Glutamatergic neuron (in vitro differentiated cells): ENCODE measurements around the gene MPO. TPM values are rescaled to one million over a fixed set of nuclear protein-coding genes. Genes with fewer than 3 reads are reported as not detected.

Source experiments
- DNase-seq: peaks from one replicate; pipeline ENCODE4 v3.0.0; 2022
- H3K27ac Mint-ChIP-seq: one replicate; pipeline ENCODE4 v1.8.0; 2020; ENCODE audit warnings: mild to moderate bottlenecking, mixed read lengths, inconsistent platforms; ENCODE audit not compliant: unreplicated experiment
- H3K27me3 Mint-ChIP-seq: one replicate; pipeline ENCODE4 v1.8.0; 2020; ENCODE audit warnings: mild to moderate bottlenecking, moderate library complexity, mixed read lengths, inconsistent platforms; ENCODE audit not compliant: unreplicated experiment
- H3K36me3 Mint-ChIP-seq: one replicate; pipeline ENCODE4 v1.8.0; 2020; ENCODE audit warnings: mild to moderate bottlenecking, mixed read lengths, inconsistent platforms; ENCODE audit not compliant: unreplicated experiment
- H3K4me1 Mint-ChIP-seq: one replicate; pipeline ENCODE4 v1.8.0; 2020; ENCODE audit warnings: mild to moderate bottlenecking, low read depth, mixed read lengths, inconsistent platforms; ENCODE audit not compliant: unreplicated experiment
- H3K4me3 Mint-ChIP-seq: one replicate; pipeline ENCODE4 v1.8.0; 2020; ENCODE audit warnings: mild to moderate bottlenecking, mixed read lengths, inconsistent platforms; ENCODE audit not compliant: unreplicated experiment
- H3K9me3 Mint-ChIP-seq: one replicate; pipeline ENCODE4 v1.8.0; 2020; ENCODE audit warnings: mild to moderate bottlenecking, moderate library complexity, mixed read lengths, inconsistent platforms; ENCODE audit not compliant: unreplicated experiment
- total RNA-seq: library from RNA; stranded (reverse); fragmentation: NEBNext Ultra II Directional; extraction: Animal tissue kit (Norgen Biotek cat#: 25700); gene quantifications from one replicate; pipeline ENCODE4 v1.2.1, GENCODE V29; 2021; ENCODE audit not compliant: unreplicated experiment
- TF ChIP-seq, protein P1 (sequence below): fragments of 200-600 bp; sonication (generic); IDR thresholded peaks from one replicate; pipeline ENCODE4 v1.5.0; 2021; ENCODE audit not compliant: partially characterized antibody, unreplicated experiment

Gene MPO
- total RNA-seq, 1 donor from 2014 or later: not detected

DNA sequence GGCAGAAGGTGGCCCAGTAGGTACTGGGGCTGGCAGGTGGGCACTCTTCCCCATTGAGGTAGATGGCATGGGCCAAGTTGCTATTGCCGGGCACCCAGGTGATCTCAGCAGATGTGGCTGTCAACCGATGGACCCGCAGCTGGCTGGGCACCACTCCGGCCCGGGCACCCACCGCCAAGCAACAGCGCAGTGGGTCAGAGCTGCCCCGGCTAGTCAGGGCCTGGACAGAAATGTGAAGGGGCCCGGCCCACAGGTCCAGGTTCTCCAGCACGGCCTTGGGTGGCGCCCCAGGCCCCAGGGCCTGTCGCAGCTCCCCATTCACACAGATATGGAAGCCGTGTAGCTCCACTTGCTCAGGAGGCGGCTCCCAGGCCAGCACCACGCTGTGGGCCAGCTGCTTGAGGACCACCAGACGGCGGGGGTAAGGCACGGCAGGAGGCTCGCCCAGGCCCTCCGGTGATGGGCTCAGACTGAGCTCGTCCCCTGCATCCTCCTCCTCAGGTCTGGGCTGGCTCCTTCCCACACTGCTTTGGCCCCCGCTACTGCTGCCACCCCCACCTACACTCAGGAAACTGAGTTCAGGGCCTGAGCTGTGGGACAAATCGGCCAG is 31.4 kb upstream of the MPO start:
- H3K36me3 Mint-ChIP-seq: peaks cover 3% of the 10 kb centered on the region
- H3K4me3 Mint-ChIP-seq: no peak overlapping the region
- DNase-seq: peak; percentile 15
- TF ChIP-seq, protein P1, sequence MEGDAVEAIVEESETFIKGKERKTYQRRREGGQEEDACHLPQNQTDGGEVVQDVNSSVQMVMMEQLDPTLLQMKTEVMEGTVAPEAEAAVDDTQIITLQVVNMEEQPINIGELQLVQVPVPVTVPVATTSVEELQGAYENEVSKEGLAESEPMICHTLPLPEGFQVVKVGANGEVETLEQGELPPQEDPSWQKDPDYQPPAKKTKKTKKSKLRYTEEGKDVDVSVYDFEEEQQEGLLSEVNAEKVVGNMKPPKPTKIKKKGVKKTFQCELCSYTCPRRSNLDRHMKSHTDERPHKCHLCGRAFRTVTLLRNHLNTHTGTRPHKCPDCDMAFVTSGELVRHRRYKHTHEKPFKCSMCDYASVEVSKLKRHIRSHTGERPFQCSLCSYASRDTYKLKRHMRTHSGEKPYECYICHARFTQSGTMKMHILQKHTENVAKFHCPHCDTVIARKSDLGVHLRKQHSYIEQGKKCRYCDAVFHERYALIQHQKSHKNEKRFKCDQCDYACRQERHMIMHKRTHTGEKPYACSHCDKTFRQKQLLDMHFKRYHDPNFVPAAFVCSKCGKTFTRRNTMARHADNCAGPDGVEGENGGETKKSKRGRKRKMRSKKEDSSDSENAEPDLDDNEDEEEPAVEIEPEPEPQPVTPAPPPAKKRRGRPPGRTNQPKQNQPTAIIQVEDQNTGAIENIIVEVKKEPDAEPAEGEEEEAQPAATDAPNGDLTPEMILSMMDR: no peak
- H3K27ac Mint-ChIP-seq: no peak overlapping the region
- peaks cover 11% of the 10 kb centered on the region for H3K4me1 Mint-ChIP-seq
- no peaks in the 10 kb centered on the region for H3K9me3 Mint-ChIP-seq
- peaks cover 4% of the 10 kb centered on the region for H3K27me3 Mint-ChIP-seq

DNA sequence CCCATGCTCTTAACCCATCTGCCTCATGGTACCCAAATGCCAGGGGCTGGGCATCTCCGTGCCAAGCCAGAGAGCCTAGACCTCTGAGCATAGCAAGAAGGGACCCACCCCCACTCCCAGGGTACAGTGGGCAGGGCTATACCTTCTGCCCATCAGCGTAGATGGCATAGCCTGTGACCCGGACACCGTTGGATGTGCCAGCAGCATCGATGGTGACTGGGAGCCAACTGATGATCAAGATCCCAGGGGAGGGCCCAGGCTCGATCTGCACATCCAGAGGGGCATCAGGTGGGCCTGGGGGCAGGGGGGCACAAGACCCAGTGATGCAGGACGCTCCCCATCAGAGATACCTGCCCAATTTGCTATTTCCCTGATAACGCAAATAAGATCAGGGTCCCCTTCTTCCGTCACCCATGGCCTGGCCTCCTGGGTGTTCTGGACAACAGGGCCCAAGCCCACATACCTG is 30.7 kb upstream of the MPO start:
- TF ChIP-seq, protein P1: no peak
- H3K4me1 Mint-ChIP-seq: peaks cover 11% of the 10 kb centered on the region
- H3K27me3 Mint-ChIP-seq: peaks cover 4% of the 10 kb centered on the region
- no peaks in the 10 kb centered on the region for H3K9me3 Mint-ChIP-seq
- peaks cover 4% of the 10 kb centered on the region for H3K36me3 Mint-ChIP-seq
- peak; percentile 8 for DNase-seq
- no peak overlapping the region for H3K27ac Mint-ChIP-seq
- no peak overlapping the region for H3K4me3 Mint-ChIP-seq

DNA sequence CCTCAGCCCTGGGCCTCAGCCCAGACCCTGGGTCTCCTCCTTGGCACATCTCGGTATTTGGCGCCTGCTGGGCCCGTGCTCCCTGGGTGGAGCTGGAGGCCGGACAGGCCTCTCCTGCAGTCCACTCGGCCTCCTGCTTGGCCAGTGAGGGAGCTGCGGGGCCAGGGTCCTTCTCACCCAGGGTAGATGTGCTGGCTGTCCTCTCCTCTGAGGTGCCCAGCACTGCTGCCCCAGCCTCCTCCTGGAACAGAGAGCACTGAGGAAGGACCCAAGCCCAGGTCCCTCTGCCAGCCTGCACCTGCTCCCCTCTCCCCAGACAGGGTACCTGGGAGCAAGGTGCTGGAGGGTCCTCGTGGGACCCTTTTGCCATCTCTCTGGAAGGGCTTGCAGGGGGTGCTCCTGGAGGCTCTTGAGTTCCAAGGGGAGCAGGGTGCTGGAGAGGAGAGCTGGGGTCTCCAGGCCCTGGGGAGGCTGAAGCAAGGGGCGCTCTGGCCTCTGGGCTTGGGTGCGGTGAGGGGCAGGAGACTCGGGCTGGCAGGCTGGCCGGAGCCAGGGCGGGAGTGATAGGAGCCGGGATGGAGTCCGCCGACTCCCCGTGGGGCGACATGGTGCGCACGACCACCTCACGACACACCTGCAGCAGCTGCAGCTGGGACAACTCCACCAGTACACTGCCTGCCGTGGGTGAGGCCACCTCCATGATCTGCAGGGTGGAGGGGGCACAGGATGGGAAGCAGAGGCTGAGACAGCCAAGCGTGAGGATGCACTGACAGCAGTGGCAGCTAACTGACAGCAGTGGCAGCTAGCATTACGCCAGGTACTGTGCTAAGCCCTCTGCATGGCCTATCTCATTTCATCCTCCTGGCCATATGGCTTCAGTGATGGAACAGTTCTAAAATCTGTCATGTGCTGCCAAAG is 30.0 kb upstream of the MPO start:
- DNase-seq: peak; percentile 8
- peaks cover 11% of the 10 kb centered on the region for H3K4me1 Mint-ChIP-seq
- no peak overlapping the region for H3K4me3 Mint-ChIP-seq
- TF ChIP-seq, protein P1: no peak
- no peak overlapping the region for H3K27ac Mint-ChIP-seq
- peaks cover 4% of the 10 kb centered on the region for H3K36me3 Mint-ChIP-seq
- H3K9me3 Mint-ChIP-seq: no peaks in the 10 kb centered on the region
- H3K27me3 Mint-ChIP-seq: peaks cover 4% of the 10 kb centered on the region

DNA sequence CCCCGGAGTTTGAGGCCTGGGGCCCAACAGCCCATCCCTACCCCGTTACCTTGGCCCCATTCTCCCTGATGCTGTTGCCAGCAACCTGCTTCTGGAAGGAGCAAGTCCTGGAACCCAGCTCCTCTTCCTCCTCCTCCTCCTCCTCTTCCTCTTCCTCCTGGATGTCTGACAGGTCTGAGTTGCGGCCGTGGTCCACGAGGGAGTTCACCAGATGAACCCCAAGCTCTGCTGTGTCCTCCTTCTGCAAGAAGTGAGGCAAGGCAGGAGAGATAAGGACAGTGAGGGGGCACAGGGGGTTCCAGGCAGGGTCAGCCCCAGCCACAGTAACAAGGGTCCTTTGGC is 29.2 kb upstream of the MPO start:
- TF ChIP-seq, protein P1: no peak
- Mint-ChIP-seq H3K9me3 (no peaks in the 10 kb centered on the region), H3K4me1 (peaks cover 11% of the 10 kb centered on the region), H3K36me3 (peaks cover 4% of the 10 kb centered on the region), H3K27ac (no peak overlapping the region), H3K4me3 (no peak overlapping the region), H3K27me3 (peaks cover 4% of the 10 kb centered on the region)
- no peak for DNase-seq
